HuH-7 (cell line): Measurements from ENCODE around the gene HOXA1.
A peak's percentile ranks its signal among the peaks of the same experiment; 100 is the strongest.

Experiments
- DNase-seq: peaks from one replicate; pipeline ENCODE4 v3.0.0; 2011; ENCODE audit warnings: low spot score

The HOXA1 gene

GRCh38 chr7:27092819-27093110 is 3.0 kb downstream of the HOXA1 start:
- no peak for DNase-seq

DNA sequence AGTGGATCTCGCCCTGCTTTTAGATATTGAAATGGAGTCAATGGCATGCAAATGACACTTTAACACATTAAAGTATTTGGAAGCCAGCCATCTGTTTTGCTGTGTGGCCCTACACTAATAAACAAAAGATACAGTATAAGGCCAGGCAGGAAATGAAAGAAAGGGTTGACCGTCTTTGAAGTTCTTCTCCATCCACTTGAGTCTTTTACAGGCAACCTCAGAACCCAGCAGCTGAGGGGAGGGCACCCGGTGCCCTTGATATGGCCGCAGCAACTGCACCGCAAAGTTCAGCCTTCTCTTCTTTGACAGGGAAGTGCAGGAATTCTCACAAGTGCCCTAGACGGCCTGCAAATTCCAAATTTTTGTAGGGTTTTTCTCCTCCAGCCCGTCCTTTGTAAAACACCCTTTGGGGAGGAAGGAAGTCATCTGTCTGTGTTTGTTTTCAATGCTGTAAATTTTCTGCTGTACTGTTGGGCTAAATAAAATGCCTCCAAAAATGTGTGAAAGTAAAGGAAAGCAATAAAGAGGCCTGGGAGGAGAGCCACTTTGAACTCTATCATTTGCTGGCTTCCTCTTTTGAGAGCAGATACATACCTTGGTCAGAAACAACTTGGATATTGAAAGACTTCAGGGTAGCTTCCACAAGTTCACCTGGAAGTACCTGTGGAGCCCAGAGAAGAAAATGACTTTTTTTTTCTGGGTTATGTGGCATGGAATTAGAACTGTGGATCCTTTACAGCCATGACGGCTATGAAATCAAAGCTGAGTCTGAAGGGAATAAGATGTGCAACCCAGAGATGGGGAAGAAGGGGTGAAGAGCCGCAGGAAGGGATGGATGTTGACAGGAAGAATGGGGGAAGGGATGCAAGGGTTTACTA is 3.6 kb downstream of the HOXA1 start:
- no peak for DNase-seq

DNA sequence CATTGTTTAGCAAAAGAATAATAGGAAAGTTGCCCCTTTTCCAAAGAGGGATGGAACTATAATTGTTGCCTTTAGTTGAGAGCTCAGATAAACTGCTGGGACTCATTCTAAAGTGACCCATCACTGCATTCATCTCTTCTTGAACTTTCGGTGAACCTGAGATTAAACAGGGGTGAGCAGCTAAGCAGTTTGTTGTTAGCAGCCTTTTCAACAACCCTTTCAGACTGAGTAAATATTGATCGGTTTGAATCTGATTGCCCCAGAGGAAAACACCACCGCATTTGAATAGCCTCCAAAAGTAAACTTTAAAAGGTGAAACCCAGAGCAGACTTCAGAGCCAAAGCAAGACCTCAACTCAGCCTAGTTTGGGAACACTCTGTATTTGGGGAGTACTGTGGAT is 4.7 kb downstream of the HOXA1 start:
- DNase-seq, result peak; percentile 84

DNA sequence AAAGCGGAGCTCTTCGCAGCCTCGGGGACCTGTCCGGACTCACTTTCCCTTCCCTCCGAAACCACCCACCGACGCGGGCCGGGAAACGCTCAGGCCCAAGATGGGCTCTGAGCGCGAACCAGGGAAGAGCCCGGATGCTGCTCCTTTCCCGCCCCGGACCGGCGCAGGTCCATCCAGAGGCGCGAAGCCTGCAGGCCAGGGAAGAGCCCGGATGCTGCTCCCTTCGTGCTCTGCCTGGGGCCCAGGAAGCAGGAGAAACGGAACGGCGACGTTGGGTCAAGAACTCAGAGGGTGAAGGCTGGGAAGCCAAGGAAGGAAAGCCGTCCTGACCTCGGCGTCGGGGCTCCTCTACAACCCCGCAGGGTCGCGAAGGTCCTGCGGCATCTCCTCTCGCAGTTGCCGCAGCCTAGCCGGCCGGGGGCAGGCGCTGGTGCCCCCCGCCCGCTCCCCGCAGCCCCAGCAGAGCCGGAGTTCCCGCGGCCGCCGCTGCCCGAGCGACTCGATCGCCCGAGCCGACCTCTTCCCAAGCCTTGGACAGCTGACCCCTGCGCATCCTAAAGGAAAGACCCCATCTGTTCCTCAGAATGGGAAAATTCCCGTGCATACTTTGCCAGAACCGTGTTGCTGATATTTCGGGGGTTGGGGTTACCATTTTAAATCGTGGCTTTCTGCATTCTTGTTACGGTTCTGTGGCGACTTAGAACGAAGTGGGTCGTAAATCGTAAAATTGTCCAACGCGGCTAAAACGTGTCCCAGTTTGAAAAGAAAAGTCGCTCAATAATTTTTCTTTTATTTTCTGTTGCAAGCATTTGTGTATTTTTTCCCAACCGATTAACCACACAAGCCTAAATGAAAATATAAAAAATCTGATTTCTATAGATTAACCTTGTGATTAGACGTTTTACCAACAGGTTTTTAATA is 7.5 kb downstream of the HOXA1 start:
- no peak for DNase-seq

DNA sequence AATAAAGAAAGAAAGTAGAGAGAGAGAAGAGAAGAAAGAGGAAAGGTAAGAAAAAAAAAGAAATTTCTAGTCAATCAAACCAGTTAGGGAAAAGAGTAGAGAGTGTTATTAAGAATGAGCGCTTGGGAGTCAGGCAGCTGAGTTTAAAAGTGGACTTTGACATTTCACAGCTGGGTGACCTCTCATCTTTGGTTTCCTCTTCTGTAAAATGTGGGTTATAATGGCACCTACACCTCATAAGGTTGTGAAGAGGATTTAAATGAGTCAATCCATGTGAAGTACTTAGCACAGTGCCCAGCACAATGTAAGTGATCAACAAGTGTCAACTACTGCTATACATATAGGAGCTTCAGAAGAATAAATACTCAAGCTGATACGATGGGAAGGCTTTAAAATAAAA is 12.2 kb downstream of the HOXA1 start:
- no peak for DNase-seq

- DNase-seq, result no peak
Observed at GRCh38 chr7:27082171-27082570, 13.6 kb downstream of the HOXA1 start.

GRCh38 chr7:27080844-27081436 is 14.9 kb downstream of the HOXA1 start:
- DNase-seq, result peak; percentile 72

GRCh38 chr7:27079234-27079975 is 16.4 kb downstream of the HOXA1 start:
- DNase-seq, result no peak

DNA sequence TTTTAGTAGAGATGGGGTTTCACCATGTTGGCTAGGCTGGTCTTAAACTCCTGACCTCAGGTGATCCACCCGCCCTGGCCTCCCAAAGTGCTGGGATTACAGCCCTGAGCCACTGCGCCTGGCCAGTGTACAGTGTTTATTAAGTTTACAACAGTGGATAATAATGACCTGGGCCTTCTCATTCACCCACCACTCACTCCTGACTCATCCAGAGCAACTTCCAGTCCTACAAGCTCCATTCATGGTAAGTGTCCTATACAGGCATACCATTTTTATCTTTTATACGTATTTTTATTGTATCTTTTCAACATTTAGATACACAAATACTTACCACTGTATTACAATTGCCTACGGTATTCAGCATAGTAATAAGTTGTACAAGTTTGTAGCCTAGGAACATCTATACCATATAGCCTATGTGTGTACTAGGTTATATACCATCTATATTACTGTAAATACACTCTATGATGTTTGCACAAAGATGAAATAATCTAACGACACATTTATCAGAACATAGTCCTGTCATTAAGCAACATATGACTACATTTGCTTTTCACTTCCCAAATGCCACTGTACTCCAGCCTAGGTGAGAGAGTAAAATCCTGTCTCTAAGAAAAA is 17.1 kb downstream of the HOXA1 start:
- DNase-seq, result no peak

DNA sequence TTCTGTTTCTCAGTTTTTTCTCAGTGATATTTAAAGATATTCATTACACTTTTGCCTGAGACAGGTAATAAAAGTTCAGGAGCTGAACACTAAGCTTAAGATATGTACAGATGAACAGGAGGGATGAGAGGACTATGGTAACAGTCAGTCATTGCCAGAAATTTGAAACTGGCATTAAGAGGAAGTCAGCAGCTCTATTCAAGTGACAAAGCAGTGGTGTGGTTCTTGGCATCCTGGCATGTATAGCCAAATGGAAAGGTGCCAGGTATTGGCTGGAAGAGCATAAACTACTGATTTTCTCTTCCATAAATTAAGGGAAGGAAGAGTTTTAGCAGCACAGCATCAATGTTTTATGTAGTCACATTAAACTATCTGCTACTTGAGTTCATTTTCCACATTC is 22.7 kb downstream of the HOXA1 start:
- DNase-seq, result no peak

- peak; percentile 55 for DNase-seq
Observed at GRCh38 chr7:27071622-27072390, 24.0 kb downstream of the HOXA1 start.

GRCh38 chr7:27068259-27068658 is 27.5 kb downstream of the HOXA1 start:
- DNase-seq, result no peak

DNA sequence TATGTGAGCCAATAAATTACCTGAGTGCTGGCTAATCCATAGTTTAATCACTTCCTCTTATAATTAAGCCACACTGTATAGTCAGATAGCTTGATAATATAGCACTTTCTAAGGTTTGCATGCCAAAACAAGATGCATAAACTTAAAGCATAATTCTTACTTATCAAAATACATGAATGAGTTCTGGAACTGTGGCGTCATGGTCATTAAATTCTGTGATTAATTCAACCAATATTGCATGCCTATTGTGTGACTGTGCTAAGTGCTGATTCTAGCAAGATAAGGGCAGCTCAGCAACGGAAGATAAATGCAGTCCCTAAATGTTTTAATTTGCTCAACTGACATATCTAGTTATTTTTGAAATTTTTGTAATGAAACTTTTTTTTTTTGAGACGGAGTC is 29.7 kb downstream of the HOXA1 start:
- no peak for DNase-seq

DNA sequence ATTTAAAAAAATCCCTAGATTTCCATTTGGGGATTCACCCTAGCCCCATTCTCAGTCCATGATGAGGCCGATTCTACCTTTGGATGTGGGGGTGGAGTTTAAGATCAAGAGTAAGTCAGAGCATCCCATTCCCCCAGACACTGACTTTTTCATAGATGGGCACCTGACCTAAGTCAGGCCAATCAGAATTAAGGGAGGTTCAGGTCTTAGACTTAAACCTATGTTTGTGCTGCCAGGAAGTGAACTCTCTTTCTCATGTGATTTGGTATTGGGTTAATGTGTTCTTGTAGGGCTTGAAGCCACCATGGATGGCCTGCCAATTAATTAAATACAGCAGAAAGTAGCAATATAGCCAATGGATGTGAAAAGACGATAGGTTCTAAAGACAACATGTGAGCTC is 30.1 kb downstream of the HOXA1 start:
- DNase-seq, result no peak

DNA sequence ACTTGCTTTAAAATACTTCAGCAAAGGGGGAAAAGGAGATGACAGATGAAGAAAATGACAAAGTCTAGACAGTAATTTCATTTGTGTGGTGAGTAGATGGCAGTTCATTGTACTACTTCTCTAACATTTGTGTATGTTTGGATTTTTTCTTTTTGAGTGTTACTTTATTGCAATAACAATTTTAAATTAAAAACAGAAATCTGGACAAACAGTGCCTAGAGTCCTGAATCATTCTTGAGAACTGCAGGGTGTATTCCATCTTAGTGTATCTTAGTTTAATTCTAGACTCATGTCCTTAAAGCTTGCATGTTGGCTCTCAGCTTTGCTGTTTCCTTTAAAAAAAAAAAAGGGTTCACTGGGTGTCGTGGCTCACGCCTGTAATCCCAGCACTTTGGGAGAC is 31.1 kb downstream of the HOXA1 start:
- DNase-seq, result no peak

DNA sequence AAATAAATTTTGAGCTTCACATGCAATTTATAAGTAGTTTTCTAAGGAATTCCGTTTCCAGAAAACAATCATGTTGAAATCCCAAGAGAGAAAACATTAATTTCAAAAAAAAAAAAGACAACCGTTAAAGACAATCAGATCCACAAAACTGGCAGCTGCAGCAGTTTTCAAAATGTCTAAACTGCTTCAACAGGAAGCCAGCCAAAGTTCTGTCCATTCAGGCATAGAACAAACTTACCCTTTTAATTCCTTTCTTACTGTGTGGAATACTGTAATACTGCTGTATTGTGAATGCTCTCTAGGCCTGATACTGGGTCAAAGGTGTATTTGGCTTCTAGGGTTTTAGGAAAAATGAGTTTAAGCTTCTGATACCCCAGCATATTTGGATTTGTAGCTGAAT is 31.6 kb downstream of the HOXA1 start:
- no peak for DNase-seq

DNA sequence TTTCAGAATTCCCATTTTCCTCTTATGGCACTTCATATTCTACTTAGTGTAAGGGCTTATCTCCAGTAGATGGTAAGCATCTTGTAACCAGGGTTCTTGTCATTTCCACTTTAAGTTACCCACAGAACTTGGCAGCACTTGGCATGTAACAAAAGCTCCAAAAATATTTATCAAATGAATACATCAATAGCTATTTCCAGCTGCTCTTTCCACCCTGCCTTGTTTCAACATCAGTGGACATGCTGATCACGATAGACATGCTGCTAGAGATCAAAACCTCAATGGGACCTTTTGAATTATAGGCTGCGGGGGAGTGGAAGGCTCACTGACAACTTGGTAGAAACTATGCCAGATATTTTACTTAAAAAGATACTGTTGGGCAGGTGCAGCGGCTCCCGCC is 32.9 kb downstream of the HOXA1 start:
- no peak for DNase-seq

- no peak for DNase-seq
Observed at GRCh38 chr7:27053153-27053552, 42.6 kb downstream of the HOXA1 start.

DNA sequence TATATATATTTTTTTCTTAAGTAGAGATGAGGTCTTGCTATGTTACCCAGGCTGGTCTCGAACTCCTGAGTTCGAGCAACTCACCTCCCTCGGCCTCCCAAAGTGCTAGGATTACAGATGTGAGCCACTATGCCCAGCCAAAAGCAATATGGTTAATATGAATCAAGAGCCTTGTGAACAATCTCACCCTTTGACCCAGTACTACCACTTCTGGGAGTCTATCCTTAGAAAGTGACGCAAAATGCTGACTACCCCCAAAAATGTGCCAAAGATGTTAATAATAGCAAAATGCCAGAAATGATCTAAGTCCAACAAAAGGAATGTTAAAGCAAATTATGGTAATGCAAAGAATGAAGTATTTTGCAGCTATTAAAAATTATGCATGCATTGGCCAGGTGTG is 44.3 kb downstream of the HOXA1 start:
- DNase-seq, result no peak

DNA sequence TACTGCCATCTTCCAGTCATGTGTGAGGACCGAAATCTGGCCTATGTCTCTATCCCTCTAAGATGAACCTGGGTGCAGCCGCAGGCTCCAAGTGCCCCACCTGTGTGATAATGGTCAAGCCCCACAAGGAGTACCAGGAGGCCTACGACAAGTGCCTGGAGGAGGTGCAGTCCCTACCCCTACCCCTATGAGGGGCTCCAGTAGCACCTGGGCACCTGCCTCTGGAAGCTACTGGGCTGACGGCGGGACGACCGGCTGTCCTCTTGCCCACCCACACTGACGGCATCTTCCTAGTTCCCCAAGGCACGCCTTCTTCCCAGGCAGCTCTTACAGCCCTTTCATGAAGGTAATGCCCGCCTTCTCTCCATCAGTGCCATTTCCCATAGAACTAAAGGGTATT is 47.4 kb downstream of the HOXA1 start:
- no peak for DNase-seq
